HG03025 (cell line): ENCODE measurements around the gene OR52A1.
"Not testable (repeated sequence)": the region's sequence is repeated elsewhere in the genome, so short reads cannot be mapped to it uniquely, and the experiment has no call there.

Experiments used
- ATAC-seq: cut with Tn5 transposase; IDR thresholded peaks from one replicate; pipeline ENCODE4 v1.9.1; 2021; ENCODE audit warnings: mild to moderate bottlenecking, moderate library complexity; ENCODE audit not compliant: unreplicated experiment, low FRiP score

Gene OR52A1

GRCh38 chr11:5154657-5155056, at the start of gene OR52A1:
OR52A1 (minus strand) TSS chr11:5154757; CDS start chr11:5152369, 2,388 bp downstream.
- no peak for ATAC-seq

- ATAC-seq, result no peak
These were observed 48.8 kb upstream of the OR52A1 start for GRCh38 chr11:5203366-5203765.

GRCh38 chr11:5200582-5200981, 46.0 kb upstream of the OR52A1 start, which contains the start of gene OR51V1:
OR51V1 (minus strand) TSS chr11:5200682; CDS start chr11:5200682, 0 bp downstream.
- ATAC-seq, result no peak

- ATAC-seq, result no peak
These were observed 43.7 kb upstream of the OR52A1 start for GRCh38 chr11:5198285-5198684.

GRCh38 chr11:5197536-5197935, 43.0 kb upstream of the OR52A1 start:
- ATAC-seq, result no peak

- ATAC-seq, result no peak
These were observed 42.2 kb upstream of the OR52A1 start for GRCh38 chr11:5196731-5197130.

- no peak for ATAC-seq
These were observed 41.5 kb upstream of the OR52A1 start for GRCh38 chr11:5196067-5196466.

- no peak for ATAC-seq
These were observed 38.2 kb upstream of the OR52A1 start for GRCh38 chr11:5192738-5193137.

GRCh38 chr11:5188201-5188600, 33.6 kb upstream of the OR52A1 start:
- no peak for ATAC-seq

- no peak for ATAC-seq
These were observed 23.7 kb upstream of the OR52A1 start for GRCh38 chr11:5178046-5178837.

- no peak for ATAC-seq
These were observed 20.4 kb upstream of the OR52A1 start for GRCh38 chr11:5174934-5175333.

- no peak for ATAC-seq
These were observed 17.3 kb upstream of the OR52A1 start for GRCh38 chr11:5171856-5172255.

- not testable (repeated sequence) for ATAC-seq
These were observed 11.3 kb upstream of the OR52A1 start for GRCh38 chr11:5165898-5166297.

- ATAC-seq, result not testable (repeated sequence)
These were observed 10.2 kb upstream of the OR52A1 start for GRCh38 chr11:5164807-5165206.

GRCh38 chr11:5161045-5161444, 6.5 kb upstream of the OR52A1 start:
- ATAC-seq, result not testable (repeated sequence)

- ATAC-seq, result not testable (repeated sequence)
These were observed 5.7 kb upstream of the OR52A1 start for GRCh38 chr11:5160217-5160616.

GRCh38 chr11:5159806-5160205, 5.2 kb upstream of the OR52A1 start:
- ATAC-seq, result no peak

GRCh38 chr11:5153574-5154431, 754 bp downstream of the OR52A1 start:
- ATAC-seq, result no peak

GRCh38 chr11:5151713-5152153, 2.8 kb downstream of the OR52A1 start:
- ATAC-seq, result no peak

GRCh38 chr11:5144206-5144605, 10.4 kb downstream of the OR52A1 start:
- ATAC-seq, result not testable (repeated sequence)

GRCh38 chr11:5137996-5138395, 16.6 kb downstream of the OR52A1 start, which contains the start of gene OR52A5:
OR52A5 (minus strand) TSS chr11:5138356; CDS start chr11:5132642, 5,714 bp downstream.
- no peak for ATAC-seq
